ENCODE results near the gene UBE2M. TPM values are rescaled to one million over a fixed set of nuclear protein-coding genes. Genes with fewer than 3 reads are reported as not detected.
"Not testable (repeated sequence)": the region's sequence is repeated elsewhere in the genome, so short reads cannot be mapped to it uniquely, and the experiment has no call there.

The UBE2M gene
- total RNA-seq, 1 donor from 2014 or later = 144 TPM

DNA sequence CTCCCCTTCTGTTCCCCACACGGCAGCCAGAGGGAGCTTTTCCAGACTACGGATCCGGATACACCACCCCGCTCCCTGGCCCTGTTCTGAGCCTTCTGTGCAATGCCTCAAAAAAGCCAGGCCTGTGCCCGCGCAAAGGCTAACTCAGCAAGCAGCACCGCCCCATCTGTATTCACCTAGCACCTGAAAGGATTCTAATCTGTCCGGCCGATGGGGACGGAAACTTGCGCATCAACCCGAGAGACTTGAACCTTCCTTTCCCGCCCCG lies 39.4 kb downstream of the UBE2M start:
- ATAC-seq = peak; percentile 65
- DNase-seq = peak; percentile 65
- intact Hi-C loops (cut with micrococcal nuclease) = no loop called here

DNA sequence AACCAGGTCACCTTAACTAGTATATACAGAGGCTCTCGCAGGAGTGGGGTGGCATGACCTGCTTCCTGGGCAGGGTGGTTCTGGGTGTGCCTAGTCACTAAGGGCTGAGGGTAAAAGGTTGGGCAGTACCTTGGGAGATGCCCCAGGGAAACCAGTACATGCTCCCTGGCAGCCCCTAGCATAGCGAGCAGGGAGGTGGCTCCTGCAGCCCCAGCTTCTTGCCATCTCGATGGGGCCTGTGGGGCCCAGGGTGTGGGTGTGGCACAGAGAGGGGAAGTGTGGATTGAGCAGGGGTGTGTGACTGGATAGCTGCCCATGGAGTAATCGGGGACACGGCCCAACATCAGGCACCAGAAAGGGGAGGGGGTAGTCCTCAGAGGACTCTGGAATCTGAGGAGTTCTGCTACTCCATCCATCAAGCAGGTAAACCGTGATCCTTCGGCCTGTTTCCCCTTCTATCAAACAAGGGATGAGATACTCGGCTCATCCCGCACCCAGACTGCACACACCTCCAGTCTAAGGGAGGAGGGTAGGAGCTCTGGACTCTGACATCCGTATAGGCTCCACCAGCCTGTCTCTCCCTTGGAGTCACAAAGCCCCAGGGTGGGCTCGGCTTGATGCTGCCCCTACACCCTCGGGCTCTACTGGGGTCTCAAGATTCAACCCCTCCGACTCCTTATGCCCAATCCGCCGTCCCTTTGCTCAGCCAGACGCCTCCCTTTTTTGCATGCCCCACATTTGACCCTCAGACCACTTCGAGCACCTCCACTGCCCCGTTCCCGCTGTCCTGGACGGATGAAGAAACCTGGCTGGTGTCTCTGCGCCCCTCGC lies 39.9 kb downstream of the UBE2M start:
- DNase-seq (no peak), ATAC-seq (no peak)
- intact Hi-C loops (cut with micrococcal nuclease) = no loop called here

DNA sequence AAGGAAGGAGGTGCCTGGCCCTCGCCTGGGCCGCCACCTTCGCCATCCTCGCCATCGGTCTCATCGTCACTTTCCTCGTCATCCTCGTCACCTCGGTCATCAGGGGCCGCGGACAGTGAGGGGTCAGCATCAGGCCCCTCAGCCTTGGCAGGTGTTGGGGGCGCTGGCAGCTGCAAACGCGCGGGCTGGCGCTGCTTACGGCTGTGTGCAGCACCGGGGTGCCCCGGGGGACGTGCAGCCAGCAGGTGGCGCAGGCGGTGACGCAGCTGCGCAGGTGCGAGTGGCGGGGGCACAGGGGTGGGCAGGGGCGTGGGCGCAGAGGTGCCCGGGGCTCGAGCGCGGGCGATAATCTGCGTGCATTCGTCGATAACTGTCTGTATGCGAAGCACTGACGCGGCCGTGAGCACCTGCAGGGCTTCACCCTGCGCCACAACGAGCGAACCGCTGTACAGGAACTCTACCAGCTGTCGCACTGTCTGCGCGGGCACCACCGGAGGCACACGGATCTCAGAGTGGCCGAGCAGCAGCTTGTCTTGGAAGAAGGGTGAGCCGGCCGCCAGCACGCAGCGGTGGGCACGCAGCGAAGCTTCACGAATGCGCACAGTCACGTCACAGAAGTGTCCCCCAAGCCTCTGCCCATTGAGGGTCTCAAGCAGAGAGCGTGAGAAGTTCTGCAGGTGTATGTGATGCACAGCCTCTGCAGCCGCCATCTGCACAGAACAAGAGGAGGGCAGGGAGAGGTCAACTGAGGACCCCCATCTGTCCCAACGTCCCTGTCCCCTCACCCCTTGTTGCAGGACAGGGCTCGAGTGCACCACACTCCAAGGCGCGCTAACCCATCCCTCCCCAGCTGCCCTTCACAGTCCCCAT lies 41.2 kb downstream of the UBE2M start:
- DNase-seq (no peak), ATAC-seq (no peak)
- intact Hi-C loops (cut with micrococcal nuclease) = no loop called here

DNA sequence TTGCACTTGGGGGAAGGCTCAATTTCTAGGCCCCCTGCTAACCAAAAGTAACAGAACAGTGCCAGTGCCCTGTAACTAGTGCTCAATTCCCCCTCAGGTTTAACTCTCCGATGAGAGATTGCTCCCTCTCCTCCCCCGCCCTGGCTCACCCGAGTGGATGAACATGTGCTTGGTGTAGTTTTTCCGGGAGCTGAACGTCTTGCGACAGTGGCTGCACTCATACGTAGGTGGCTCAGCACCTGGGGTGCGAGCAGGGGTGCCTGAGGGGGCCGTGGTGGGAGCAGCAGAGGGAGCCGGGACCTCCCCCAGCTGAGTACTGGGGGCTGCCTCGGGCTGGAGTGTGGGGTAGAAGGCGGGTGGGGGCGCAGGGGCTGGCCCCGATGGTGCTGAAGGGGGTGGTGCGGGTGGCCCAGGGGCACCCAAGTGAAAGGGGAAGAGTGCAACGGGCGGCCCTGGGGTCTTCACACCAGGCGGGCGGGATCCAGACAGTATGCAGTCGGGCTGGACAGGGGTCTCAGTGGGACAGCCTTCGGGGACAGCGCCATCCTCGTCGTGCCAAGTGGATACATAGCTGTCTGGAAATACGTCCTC lies 42.1 kb downstream of the UBE2M start:
- intact Hi-C loops (cut with micrococcal nuclease) = no loop called here
- no peak for ATAC-seq
- DNase-seq = no peak

DNA sequence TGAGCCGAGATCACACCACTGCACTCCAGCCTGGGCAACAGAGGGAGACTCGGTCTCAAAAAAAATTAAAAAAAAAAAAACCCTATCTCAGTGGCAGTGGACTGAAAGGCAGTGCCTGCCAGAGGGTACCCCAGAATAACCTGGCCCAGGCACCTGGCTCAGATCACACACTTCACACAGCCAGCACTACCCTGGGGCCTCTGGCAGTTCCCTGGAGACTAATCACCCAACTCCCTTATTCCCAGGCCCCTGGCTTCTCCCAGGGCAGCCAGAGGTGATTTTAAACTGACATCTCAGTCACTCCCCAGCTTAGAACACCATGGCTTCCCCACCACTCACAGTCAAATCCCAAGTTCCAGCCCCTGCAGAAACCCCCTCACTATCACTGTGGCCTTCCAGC lies 43.2 kb downstream of the UBE2M start:
- DNase-seq (no peak), ATAC-seq (no peak)
- intact Hi-C loops (cut with micrococcal nuclease) = no loop called here

DNA sequence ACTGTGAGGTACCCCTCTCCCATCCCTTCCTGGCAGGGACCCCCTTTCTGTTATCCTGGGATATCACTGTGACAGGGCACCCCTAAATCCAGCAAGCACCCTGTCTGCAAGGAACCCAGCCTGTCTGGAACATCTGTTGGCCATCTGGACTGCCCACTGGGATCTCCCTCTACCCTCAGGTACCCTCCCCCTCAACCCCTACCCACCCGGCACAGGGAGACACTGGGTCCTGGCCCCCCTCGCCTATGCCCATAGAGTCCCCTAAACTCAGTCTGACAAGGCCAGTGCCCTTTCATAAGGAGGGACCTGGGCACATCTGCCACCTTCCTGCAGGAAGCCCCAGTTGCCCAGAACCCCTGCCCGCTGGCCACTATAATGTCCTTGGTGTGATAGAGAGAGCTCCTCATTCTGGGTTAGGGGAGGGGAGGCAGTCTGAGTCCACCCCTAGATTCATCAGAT lies 43.8 kb downstream of the UBE2M start:
- DNase-seq = no peak
- no peak for ATAC-seq
- intact Hi-C loops (cut with micrococcal nuclease) = no loop called here

DNA sequence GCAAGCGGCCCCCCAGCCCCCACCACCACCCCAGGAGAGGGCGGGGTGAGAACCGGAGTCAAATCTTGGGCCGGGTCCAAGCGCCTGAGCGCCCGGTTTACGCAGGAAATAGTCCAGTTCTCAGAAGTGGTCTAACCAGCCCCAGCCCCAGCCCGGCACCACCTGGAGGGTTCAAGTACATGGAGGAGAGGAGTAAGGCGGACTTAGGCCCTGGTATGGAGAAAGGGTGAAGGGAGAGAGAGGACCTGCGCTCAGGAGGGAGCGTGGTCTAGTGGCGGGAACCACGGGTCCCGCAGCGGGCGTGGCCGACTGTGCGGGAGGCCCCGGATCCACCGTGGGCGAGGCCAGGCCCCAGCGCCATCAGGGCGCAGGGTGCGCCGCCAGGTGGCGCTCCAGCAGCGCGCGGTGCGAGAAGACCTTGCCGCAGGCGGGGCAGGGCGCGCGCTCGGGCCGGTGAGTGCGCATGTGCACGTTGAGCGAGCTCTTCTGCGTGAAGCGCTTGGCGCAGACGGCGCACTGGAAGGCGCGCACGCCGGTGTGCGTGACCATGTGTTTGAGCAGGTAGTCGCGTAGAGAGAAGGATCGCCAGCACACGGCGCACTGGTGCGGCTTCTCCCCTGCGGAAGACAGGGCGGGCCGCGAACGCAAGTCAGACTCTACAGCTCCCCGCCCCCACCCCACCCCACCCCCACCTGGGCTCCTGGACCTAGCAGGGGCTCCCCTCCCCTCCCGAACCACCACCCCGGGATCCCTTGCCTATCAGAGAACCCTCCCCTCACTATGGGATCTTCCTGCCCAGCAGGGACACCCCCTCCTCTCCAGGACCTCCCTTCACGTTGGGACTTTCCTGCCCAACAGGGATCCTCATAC lies 44.5 kb downstream of the UBE2M start:
- peak; percentile 96 for DNase-seq
- intact Hi-C loops (cut with micrococcal nuclease) = no loop called here

DNA sequence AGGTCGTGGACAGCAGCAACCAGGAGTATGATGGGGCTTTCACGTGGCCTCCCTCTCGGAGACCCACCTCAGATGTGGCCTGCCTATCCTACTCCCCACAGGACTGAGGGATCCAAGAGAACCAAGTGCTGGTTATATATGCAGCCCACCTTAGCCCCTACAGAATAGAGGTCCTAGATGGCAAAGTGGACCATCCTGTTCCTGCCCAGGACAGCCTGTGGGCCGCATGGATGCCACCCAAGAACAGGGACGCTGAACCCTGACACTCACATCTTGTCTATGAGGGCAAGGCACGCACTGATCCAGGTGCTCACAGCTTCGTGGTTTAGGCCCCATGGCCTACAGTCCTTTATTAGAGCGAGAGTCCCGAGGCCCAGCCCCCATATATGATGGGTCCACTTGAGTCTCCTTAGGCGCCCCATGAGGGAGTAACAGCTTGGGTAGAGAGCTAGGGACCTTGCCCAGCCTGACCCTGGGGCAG lies 45.2 kb downstream of the UBE2M start:
- intact Hi-C loops (cut with micrococcal nuclease) = no loop called here
- peak; percentile 7 for ATAC-seq
- DNase-seq = no peak

More for the DNA sequence above, 44.5 kb downstream of the UBE2M start:
- peak; percentile 92 for ATAC-seq

DNA sequence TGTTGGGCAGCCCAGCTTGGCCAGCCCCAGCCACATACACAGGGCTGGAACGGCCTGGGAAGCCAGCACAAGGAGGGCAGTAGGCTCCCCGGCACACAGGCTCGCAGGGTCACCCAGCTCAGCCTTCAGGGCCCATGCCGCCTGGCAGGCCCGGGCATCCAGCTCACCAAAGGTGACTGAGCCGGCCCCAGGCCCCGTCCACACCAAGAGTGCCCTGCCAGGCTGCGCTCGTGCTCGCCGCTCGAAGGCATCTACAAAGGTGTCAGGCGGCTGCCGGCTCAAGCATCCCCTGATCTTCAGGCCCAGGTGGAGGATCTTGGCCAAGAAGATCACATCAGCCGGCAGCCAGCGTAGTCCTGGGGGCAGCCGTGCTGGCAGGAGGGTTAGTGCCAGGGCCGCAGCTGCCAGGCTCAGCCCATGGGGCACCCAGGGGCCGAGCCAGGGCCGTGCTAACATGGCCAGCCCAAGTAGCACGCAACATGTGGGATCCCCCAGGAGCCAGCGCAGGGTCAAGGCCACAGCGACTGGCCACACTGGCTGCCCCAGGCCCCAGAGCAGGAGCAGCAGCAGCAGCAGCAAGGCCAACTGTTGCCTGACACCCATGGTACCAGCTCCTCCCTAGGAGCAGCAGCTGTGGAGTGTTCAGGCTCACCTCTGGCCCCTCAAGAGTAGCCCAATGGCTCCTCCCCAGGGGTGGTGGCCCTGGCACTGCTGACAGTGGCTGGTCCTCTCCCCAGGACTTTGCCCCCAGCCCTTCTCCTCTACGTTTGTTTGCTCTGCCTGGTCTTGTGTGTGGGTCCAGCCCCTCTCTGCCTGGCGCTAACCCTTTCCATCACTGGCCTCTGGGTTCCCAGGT lies 46.8 kb downstream of the UBE2M start, which contains the start of gene SLC27A5:
SLC27A5 (minus strand) TSS at position 640 of the 856 bp plus-strand sequence; CDS start at position 603, 37 bp downstream.
- DNase-seq = no peak
- intact Hi-C loops (cut with micrococcal nuclease) = no loop called here
- no peak for ATAC-seq

DNA sequence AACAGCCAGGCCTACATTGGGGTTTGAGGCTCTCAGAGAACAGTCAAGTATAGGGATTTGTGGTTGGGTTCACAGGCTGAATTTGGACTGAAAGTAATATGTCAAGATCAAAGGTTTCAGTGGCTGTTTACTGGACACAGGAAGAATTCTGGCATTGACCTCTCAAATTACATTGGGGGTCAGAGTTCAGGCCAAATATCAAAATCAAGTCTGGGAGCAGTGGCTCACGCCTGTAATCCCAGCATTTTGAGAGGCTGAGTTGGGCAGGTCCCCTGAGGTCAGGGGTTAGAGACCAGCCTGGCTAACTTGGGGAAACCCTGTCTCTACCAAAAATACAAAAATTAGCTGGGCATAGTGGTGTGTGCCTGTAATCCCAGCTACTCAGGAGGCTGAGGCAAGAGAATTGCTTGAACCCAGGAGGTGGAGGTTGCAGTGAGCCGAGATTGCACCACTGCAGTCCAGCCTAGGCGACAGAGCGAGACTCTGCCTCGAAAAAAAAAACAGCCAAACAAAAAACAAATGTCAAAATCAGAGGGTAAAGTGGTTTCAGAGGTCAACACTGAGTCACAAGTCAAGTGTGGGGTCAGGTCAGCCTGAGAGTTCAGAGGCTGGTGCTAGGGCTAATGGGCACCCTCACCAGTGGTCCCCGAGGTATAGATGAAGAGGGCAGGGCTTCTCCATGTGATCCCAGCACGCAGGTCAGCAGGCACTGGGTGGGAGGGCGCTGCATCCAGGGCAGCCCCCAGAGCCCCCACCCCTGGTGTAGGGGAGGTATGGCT lies 48.1 kb downstream of the UBE2M start:
- intact Hi-C loops (cut with micrococcal nuclease) = no loop called here
- ATAC-seq (no peak), DNase-seq (no peak)

DNA sequence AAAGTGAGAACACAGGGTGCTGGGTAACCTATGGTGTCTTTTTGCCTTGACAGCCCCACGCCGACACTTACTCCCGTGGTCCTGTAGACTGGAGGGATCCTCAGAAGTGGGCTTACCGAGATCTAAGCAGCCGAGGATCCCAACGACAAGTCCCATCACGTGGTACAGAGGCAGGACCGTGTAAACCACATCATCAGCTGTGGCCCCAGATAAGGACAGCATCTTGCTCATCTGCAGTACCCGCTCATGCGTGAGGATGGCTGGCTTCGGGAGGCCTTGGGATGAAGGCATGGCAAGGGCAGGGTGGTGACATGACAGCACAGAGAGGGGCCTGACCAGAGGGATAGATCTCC lies 48.7 kb downstream of the UBE2M start:
- intact Hi-C loops (cut with micrococcal nuclease) = no loop called here

DNA sequence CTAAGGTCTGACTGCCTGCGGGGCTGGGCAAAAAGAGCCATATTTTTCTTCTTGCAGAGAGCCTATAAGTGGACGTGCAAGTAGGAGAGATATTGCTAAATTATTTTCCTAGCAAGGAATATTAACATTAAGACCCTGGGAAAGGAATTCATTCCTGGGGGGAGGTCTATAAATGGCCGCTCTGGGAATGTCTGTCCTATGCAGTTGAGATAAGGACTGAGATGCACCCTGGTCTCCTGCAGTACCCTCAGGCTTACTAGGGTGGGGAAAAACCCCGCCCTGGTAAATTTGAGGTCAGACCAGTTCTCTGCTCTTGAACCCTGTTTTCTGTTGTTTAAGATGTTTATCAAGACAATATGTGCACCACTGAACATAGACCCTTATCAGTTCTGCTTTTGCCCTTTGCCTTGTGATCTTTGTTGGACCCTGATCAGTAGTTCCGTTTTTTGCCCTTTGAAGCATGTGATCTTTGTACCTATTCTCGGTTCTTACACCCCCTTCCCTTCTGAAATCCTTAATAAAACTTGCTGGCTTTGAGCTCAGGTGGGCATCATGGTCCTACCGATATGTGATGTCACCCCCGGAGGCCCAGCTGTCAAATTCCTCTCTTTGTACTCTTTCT lies 50.7 kb downstream of the UBE2M start:
- DNase-seq; ATAC-seq; intact Hi-C loops (cut with micrococcal nuclease): not testable (repeated sequence)

More for the DNA sequence above, 48.7 kb downstream of the UBE2M start:
- DNase-seq = no peak
- ATAC-seq = no peak

Small RNA genes within 50 kb of the gene (microRNA-seq; reads per million reads assigned to microRNA genes)
- gene MIR6807 (ENCODE audit: borderline number of aligned reads) = not detected

Other genes with a start within 250 kb of the UBE2M start
- 1.5 TPM for gene ZSCAN22, start 231.6 kb downstream of the UBE2M start, total RNA-seq
- gene A1BG, start 205.1 kb downstream of the UBE2M start, total RNA-seq = 5.7 TPM
- 0.55 TPM for gene ZNF497, start 195.9 kb downstream of the UBE2M start, total RNA-seq
- 0.37 TPM for gene ZNF837, start 177.6 kb downstream of the UBE2M start, total RNA-seq
- 483 TPM for gene RPS5, start 171.3 kb downstream of the UBE2M start, total RNA-seq
- not detected for gene RNF225, start 163.0 kb downstream of the UBE2M start, total RNA-seq
- gene ZNF584, start 150.0 kb downstream of the UBE2M start, total RNA-seq = 17.8 TPM
- 5.6 TPM for gene ZNF132, start 118.5 kb downstream of the UBE2M start, total RNA-seq
- 3.7 TPM for gene ZNF324B, start 107.0 kb downstream of the UBE2M start, total RNA-seq
- 5.0 TPM for gene ZNF324, start 91.5 kb downstream of the UBE2M start, total RNA-seq
- 4.6 TPM for gene ZNF446, start 82.3 kb downstream of the UBE2M start, total RNA-seq
- 4.3 TPM for gene SLC27A5, start 46.6 kb downstream of the UBE2M start, total RNA-seq
- gene ZBTB45, start 38.8 kb downstream of the UBE2M start, total RNA-seq = 10.4 TPM
- 152 TPM for gene TRIM28, start 14.5 kb downstream of the UBE2M start, total RNA-seq
- 134 TPM for gene CHMP2A, start 3.5 kb downstream of the UBE2M start, total RNA-seq
- gene MZF1, start 14.7 kb upstream of the UBE2M start, total RNA-seq = 11.3 TPM

Measured in left ventricle myocardium superior (tissue), 1 donor.